ENCODE data around the gene SPOP. TPM values are rescaled to one million over a fixed set of nuclear protein-coding genes. Genes with fewer than 3 reads are reported as not detected.

SPOP gene
- total RNA-seq, 1 donor from 2014 or later: 62.9 TPM

DNA sequence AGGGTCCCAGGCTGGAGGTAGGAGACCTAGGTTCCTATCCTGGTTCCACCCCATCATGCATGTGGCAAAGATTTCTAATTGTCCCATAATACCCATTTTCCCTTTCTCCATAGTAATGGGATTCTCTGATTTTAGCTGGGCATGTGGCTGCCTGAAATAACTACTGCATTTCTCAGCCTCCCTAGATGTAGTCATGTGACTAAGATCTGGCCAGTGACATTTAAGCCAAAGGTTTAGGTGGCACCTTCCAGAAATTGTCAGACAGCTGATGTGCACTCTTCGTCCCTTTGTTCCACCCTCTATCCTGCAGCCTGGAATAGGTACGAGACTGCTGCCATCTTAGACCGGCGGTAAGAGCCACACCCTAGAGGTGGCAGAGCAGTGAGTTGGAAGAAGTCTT lies 94.0 kb downstream of the SPOP start:
- Mint-ChIP-seq H3K4me1 (ENCODE audit: low read depth) (peaks cover 12% of the 10 kb centered on the region), H3K4me3 (ENCODE audit: unreplicated experiment) (no peak overlapping the region)

DNA sequence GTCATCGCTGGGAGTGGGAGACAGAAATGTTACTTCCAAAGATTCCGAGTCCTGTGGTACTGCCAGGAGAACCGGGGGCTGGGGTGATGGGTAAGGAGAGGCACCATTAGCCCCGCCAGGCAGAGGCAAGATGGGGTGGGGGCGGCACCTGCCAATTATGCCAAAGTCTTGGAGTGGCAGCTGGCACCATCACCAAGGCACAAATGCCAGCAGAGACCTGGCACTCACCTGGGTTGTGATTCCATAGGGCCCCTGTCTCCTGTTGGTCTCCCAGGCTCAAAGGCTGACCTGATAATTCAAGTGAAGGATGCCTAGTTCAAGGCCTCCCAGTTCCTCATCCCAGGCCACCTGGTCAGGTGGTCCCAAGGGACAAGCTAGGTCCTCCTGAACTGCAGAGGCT lies 94.7 kb downstream of the SPOP start:
- H3K27me3 Mint-ChIP-seq (ENCODE audit: low read depth): no peaks in the 10 kb centered on the region
- TF ChIP-seq, protein P1, sequence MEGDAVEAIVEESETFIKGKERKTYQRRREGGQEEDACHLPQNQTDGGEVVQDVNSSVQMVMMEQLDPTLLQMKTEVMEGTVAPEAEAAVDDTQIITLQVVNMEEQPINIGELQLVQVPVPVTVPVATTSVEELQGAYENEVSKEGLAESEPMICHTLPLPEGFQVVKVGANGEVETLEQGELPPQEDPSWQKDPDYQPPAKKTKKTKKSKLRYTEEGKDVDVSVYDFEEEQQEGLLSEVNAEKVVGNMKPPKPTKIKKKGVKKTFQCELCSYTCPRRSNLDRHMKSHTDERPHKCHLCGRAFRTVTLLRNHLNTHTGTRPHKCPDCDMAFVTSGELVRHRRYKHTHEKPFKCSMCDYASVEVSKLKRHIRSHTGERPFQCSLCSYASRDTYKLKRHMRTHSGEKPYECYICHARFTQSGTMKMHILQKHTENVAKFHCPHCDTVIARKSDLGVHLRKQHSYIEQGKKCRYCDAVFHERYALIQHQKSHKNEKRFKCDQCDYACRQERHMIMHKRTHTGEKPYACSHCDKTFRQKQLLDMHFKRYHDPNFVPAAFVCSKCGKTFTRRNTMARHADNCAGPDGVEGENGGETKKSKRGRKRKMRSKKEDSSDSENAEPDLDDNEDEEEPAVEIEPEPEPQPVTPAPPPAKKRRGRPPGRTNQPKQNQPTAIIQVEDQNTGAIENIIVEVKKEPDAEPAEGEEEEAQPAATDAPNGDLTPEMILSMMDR (IDR thresholded peaks at IDR 0.05): no peak
- DNase-seq (ENCODE audit: low spot score): no peak
- no peak overlapping the region for H3K4me3 Mint-ChIP-seq (ENCODE audit: unreplicated experiment)
- no peaks in the 10 kb centered on the region for H3K9me3 Mint-ChIP-seq (ENCODE audit: low read depth)
- no peaks in the 10 kb centered on the region for H3K36me3 Mint-ChIP-seq (ENCODE audit: low read depth)
- no peak overlapping the region for H3K27ac Mint-ChIP-seq (ENCODE audit: unreplicated experiment)
- peaks cover 6% of the 10 kb centered on the region for H3K4me1 Mint-ChIP-seq (ENCODE audit: low read depth)

More for the DNA sequence above, 94.0 kb downstream of the SPOP start:
- no peak overlapping the region for H3K27ac Mint-ChIP-seq (ENCODE audit: unreplicated experiment)
- TF ChIP-seq, protein P1 (IDR thresholded peaks at IDR 0.05): no peak
- no peaks in the 10 kb centered on the region for H3K36me3 Mint-ChIP-seq (ENCODE audit: low read depth)
- no peak for DNase-seq (ENCODE audit: low spot score)
- no peaks in the 10 kb centered on the region for H3K27me3 Mint-ChIP-seq (ENCODE audit: low read depth)
- no peaks in the 10 kb centered on the region for H3K9me3 Mint-ChIP-seq (ENCODE audit: low read depth)

DNA sequence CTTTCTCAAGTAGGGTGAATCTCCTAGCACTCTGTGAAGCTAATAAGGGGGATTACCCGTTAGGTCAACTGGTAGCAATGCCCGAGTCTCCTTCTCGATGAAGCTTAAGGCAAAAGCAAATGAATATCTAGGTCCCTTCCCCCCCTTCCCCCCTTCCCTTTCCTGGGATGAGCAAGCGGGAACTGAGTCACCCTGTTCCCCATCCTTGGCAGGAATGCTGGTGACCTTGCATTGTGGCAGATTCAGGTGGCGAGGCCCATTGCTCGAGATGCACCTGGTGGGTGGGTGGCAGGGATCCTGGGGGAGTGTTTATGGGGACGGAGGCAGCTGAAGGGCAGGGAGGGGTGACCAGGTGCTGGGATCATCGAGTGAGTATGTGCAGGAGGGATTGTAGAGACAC lies 95.1 kb downstream of the SPOP start:
- no peak for DNase-seq (ENCODE audit: low spot score)
- Mint-ChIP-seq H3K9me3 (ENCODE audit: low read depth) (no peaks in the 10 kb centered on the region), H3K27ac (ENCODE audit: unreplicated experiment) (no peak overlapping the region), H3K4me3 (ENCODE audit: unreplicated experiment) (no peak overlapping the region), H3K4me1 (ENCODE audit: low read depth) (peaks cover 6% of the 10 kb centered on the region), H3K36me3 (ENCODE audit: low read depth) (no peaks in the 10 kb centered on the region), H3K27me3 (ENCODE audit: low read depth) (no peaks in the 10 kb centered on the region)
- TF ChIP-seq, protein P1 (IDR thresholded peaks at IDR 0.05): no peak

GRCh38 chr17:49582055-49582722 lies 95.7 kb downstream of the SPOP start:
- no peaks in the 10 kb centered on the region for H3K9me3 Mint-ChIP-seq (ENCODE audit: low read depth)
- peaks cover 12% of the 10 kb centered on the region for H3K4me1 Mint-ChIP-seq (ENCODE audit: low read depth)
- H3K27me3 Mint-ChIP-seq (ENCODE audit: low read depth): no peaks in the 10 kb centered on the region
- TF ChIP-seq, protein P1 (IDR thresholded peaks at IDR 0.05): no peak
- H3K4me3 Mint-ChIP-seq (ENCODE audit: unreplicated experiment): no peak overlapping the region
- H3K27ac Mint-ChIP-seq (ENCODE audit: unreplicated experiment): no peak overlapping the region
- no peaks in the 10 kb centered on the region for H3K36me3 Mint-ChIP-seq (ENCODE audit: low read depth)
- DNase-seq (ENCODE audit: low spot score): no peak

DNA sequence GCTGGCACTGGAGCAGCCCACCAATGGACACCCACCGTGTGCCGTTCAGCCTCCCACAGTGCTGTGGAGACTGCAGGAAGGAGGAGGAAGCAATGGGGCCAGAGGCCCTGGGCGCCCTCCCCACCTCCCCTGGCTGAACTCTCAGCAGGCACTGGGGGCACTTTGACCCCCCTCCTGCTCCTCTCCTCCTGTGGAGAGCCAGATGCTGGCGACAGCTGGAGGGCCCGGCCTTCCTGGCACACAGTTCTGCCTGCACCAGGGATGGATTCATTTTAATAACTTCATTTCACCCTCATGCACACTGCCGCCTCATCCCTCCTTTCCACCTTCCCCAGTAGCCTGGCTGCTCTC lies 96.3 kb downstream of the SPOP start:
- TF ChIP-seq, protein P1 (IDR thresholded peaks at IDR 0.05): no peak
- Mint-ChIP-seq H3K27me3 (ENCODE audit: low read depth) (no peaks in the 10 kb centered on the region), H3K4me1 (ENCODE audit: low read depth) (peaks cover 16% of the 10 kb centered on the region), H3K9me3 (ENCODE audit: low read depth) (no peaks in the 10 kb centered on the region), H3K36me3 (ENCODE audit: low read depth) (no peaks in the 10 kb centered on the region), H3K27ac (ENCODE audit: unreplicated experiment) (no peak overlapping the region), H3K4me3 (ENCODE audit: unreplicated experiment) (no peak overlapping the region)
- no peak for DNase-seq (ENCODE audit: low spot score)

Measured in chondrocyte (in vitro differentiated cells).